GM21619 (cell line): ENCODE measurements around the gene TSKU.

Experiments used
- ATAC-seq: cut with Tn5 transposase; IDR thresholded peaks from one replicate; pipeline ENCODE4 v1.9.1; 2021; ENCODE audit not compliant: unreplicated experiment

The TSKU gene

GRCh38 chr11:76844511-76844910 is 61.4 kb downstream of the TSKU start:
- no peak for ATAC-seq

DNA sequence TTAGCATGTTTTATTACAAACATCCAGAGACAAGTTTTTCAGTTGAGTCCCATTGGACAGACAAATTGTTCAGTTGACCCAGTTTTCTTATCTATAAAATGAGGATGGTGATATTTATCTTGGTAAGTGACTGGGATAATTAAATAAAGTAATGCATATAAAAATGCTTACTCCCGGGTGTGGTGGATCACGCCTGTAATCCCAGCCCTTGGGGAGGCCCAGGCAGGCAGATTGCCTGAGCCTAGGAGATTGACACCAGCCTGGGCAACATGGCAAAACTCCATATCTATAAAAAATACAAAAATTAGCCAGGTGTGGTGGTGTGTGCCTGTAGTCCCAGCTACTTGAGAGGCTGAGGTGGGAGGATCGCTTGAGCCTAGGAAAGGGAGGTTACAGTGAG is 61.9 kb downstream of the TSKU start:
- ATAC-seq, result no peak

DNA sequence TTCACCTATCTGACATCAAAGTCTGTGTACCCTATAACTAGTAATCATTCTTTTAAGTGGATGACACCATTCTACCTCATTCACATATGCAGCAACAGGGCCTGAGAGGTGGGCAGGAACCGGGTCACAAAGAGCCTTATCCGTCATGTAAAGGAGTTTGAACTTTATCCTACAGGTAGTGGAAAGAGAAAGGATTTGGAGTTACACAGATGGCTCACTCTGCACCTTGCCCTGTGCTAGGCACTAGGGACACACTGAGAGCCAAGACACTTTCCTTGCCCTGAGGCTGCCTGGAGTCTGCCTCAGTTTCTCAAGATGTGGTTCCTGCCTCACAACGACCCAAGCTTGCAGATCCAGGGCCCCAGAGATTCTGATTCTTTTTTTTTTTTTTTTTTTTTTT is 63.3 kb downstream of the TSKU start:
- ATAC-seq, result no peak
